ENCODE results near the gene HOXB8.

GRCh38 chr17:48589831-48590606 lies 25.1 kb downstream of the HOXB8 start, which contains the start of gene HOXB3:
- TF ChIP-seq CTCF (IDR thresholded peaks at IDR 0.05; ENCODE audit: extremely low read depth in 1 of 2, insufficient read depth in 1 of 2, low read depth in 1 of 2, low read length in 2 of 2) (no peak), POLR2A (IDR thresholded peaks at IDR 0.05; ENCODE audit: low read depth, low read length) (no peak), EZH2 (IDR thresholded peaks at IDR 0.05; ENCODE audit: borderline replicate concordance, low read depth, low read length, severe bottlenecking) (no peak)
